H1 (cell line): Measurements from ENCODE around the gene MVP. TPM values are rescaled to one million over a fixed set of nuclear protein-coding genes. Genes with fewer than 3 reads are reported as not detected.

ENCODE experiments used
- CTCF ChIA-PET: fragments of 300-600 bp; sonication (Branson Sonifier 250); formaldehyde crosslinking; loops from one replicate; lab custom pipeline; 2021; ENCODE audit not compliant: partially characterized antibody; lab: Charles Lee
- POLR2A ChIA-PET: fragments of 300-600 bp; sonication (Branson Sonifier 250); formaldehyde crosslinking; loops from one replicate; lab custom pipeline; 2021; ENCODE audit warnings: inconsistent platforms; ENCODE audit not compliant: partially characterized antibody; lab: Charles Lee
- DNase-seq, 2 experiments: peaks; one replicate each; pipeline versions ENCODE4 v3.0.0 to v3.0.0-alpha.2; 2010 to 2022; ENCODE audit warnings: low spot score in 2 of 2, low read depth in 1 of 2, mixed read lengths in 1 of 2
- FAIRE-seq: peaks from 2 replicates; lab custom pipeline; 2011; peaks lifted over from hg19 to GRCh38; lab: Jason Lieb, UNC
- H2AFZ ChIP-seq: 2 replicates; pipeline ENCODE4 v1.8.1; 2012; ENCODE audit warnings: low read length, inconsistent platforms
- H2AK5ac ChIP-seq: 2 replicates; pipeline ENCODE4 v1.6.1; 2013; ENCODE audit warnings: low read depth, low read length
- H2BK120ac ChIP-seq: replicated peaks from 2 replicates; pipeline ENCODE3; 2013; ENCODE audit warnings: low read depth, low read length, inconsistent platforms
- H2BK12ac ChIP-seq: 2 replicates; pipeline ENCODE4 v1.6.1; 2013; ENCODE audit warnings: low read depth, low read length
- H2BK15ac ChIP-seq: 2 replicates; pipeline ENCODE4 v1.6.1; 2013; ENCODE audit warnings: low read length
- H2BK20ac ChIP-seq: 2 replicates; pipeline ENCODE4 v1.6.1; 2013; ENCODE audit warnings: low read length
- H2BK5ac ChIP-seq: 2 replicates; pipeline ENCODE4 v1.6.1; 2013; ENCODE audit warnings: low read depth, low read length
- H3K14ac ChIP-seq: 2 replicates; pipeline ENCODE4 v1.6.1; 2013; ENCODE audit warnings: inconsistent platforms; ENCODE audit not compliant: insufficient read length
- H3K18ac ChIP-seq: 2 replicates; pipeline ENCODE4 v1.6.1; 2013; ENCODE audit warnings: low read length; ENCODE audit errors: extremely low read depth
- H3K23ac ChIP-seq: 2 replicates; pipeline ENCODE4 v1.6.1; 2013; ENCODE audit warnings: inconsistent platforms; ENCODE audit not compliant: insufficient read length
- H3K23me2 ChIP-seq: 2 replicates; pipeline ENCODE4 v1.6.1; 2013; ENCODE audit warnings: low read depth, low read length
- H3K27ac ChIP-seq: 2 replicates; pipeline ENCODE4 v1.6.1; 2011; ENCODE audit warnings: low read depth, low read length, inconsistent platforms
- H3K27me3 ChIP-seq, 4 experiments: replicated peaks in 1 of 4; 1 replicate in 1 of 4; 2 replicates in 3 of 4; pipeline versions ENCODE4 v1.6.1 to v1.8.1; 2011 to 2013; ENCODE audit warnings: low read length in 3 of 4, mild to moderate bottlenecking in 3 of 4, inconsistent platforms in 2 of 4, mixed read lengths in 2 of 4, moderate library complexity in 1 of 4; ENCODE audit not compliant: control insufficient read depth in 3 of 4, insufficient read depth in 3 of 4; ENCODE audit errors: extremely low read depth in 1 of 4
- H3K36me3 ChIP-seq, 4 experiments: 2 replicates each; pipeline versions ENCODE4 v1.6.1 to v1.8.1; 2011 to 2013; ENCODE audit warnings: mild to moderate bottlenecking in 4 of 4, low read length in 3 of 4, moderate library complexity in 2 of 4, control low read depth in 1 of 4, inconsistent platforms in 1 of 4; ENCODE audit not compliant: insufficient read depth in 4 of 4, control insufficient read depth in 2 of 4
- H3K4ac ChIP-seq: replicated peaks from 2 replicates; pipeline ENCODE3; 2013; ENCODE audit warnings: low read length, low read depth, mixed read lengths, inconsistent platforms; ENCODE audit not compliant: insufficient read length
- H3K4me1 ChIP-seq, 4 experiments: replicated peaks in 1 of 4; 1 replicate in 1 of 4; 2 replicates in 3 of 4; pipeline versions ENCODE4 v1.6.1 to v1.8.1; 2011 to 2013; ENCODE audit warnings: low read length in 3 of 4, inconsistent platforms in 2 of 4, mixed read lengths in 1 of 4; ENCODE audit not compliant: insufficient read depth in 4 of 4, control insufficient read depth in 3 of 4
- H3K4me2 ChIP-seq, 2 experiments: 2 replicates each; pipeline versions ENCODE4 v1.6.1 to v1.8.1; 2011 to 2013; ENCODE audit warnings: low read depth in 2 of 2, low read length in 2 of 2, control low read depth in 1 of 2, inconsistent platforms in 1 of 2, mild to moderate bottlenecking in 1 of 2; ENCODE audit not compliant: insufficient read depth in 1 of 2
- H3K4me3 ChIP-seq, 4 experiments: fragments of 200-600, 300-600 bp in 1 of 4; sonication (generic), shearing (Covaris generic), sonication (Bioruptor Twin) in 1 of 4; 2 replicates each; pipeline versions ENCODE4 v1.5.1 to v1.8.1; 2011 to 2016; ENCODE audit warnings: low read length in 4 of 4, low read depth in 3 of 4, control low read depth in 2 of 4, inconsistent platforms in 2 of 4, mild to moderate bottlenecking in 2 of 4, mixed read lengths in 1 of 4, moderate library complexity in 1 of 4; ENCODE audit not compliant: insufficient read depth in 2 of 4; ENCODE audit errors: extremely low read depth in 1 of 4
- H3K56ac ChIP-seq: replicated peaks from 2 replicates; pipeline ENCODE3; 2013; ENCODE audit warnings: low read depth, mild to moderate bottlenecking, mixed read lengths, low read length, inconsistent platforms; ENCODE audit not compliant: insufficient read length
- H3K79me1 ChIP-seq: 2 replicates; pipeline ENCODE4 v1.6.1; 2013; ENCODE audit warnings: low read depth, low read length, control low read depth
- H3K79me2 ChIP-seq, 2 experiments: 2 replicates each; pipeline versions ENCODE4 v1.6.1 to v1.8.1; 2012 to 2013; ENCODE audit warnings: low read length in 2 of 2, mild to moderate bottlenecking in 2 of 2, inconsistent platforms in 1 of 2; ENCODE audit not compliant: insufficient read depth in 2 of 2, control insufficient read depth in 1 of 2
- H3K9ac ChIP-seq, 4 experiments: replicated peaks in 1 of 4; 1 replicate in 1 of 4; 2 replicates in 3 of 4; pipeline versions ENCODE4 v1.6.1 to v1.8.1; 2011 to 2013; ENCODE audit warnings: low read depth in 3 of 4, low read length in 3 of 4, control low read depth in 2 of 4, mild to moderate bottlenecking in 2 of 4, moderate library complexity in 2 of 4, inconsistent platforms in 1 of 4; ENCODE audit errors: extremely low read depth in 1 of 4
- H3K9me3 ChIP-seq, 2 experiments: 2 replicates each; pipeline versions ENCODE4 v1.6.1 to v1.8.1; 2012 to 2013; ENCODE audit warnings: mild to moderate bottlenecking in 2 of 2, moderate library complexity in 2 of 2, control low read depth in 1 of 2, inconsistent platforms in 1 of 2, low read depth in 1 of 2, low read length in 1 of 2, mixed read lengths in 1 of 2; ENCODE audit not compliant: insufficient read depth in 2 of 2
- H4K20me1 ChIP-seq, 2 experiments: replicated peaks in 1 of 2; 2 replicates each; pipeline versions ENCODE3 to v1.8.1; 2011 to 2013; ENCODE audit warnings: inconsistent platforms in 2 of 2, low read length in 2 of 2, mild to moderate bottlenecking in 1 of 2; ENCODE audit not compliant: insufficient read depth in 2 of 2, control insufficient read depth in 1 of 2
- H4K5ac ChIP-seq: 2 replicates; pipeline ENCODE4 v1.6.1; 2013; ENCODE audit warnings: low read length, low read depth, mixed read lengths, inconsistent platforms; ENCODE audit not compliant: insufficient read length
- H4K8ac ChIP-seq: 2 replicates; pipeline ENCODE4 v1.8.0; 2013; ENCODE audit warnings: mild to moderate bottlenecking, moderate library complexity, low read length, inconsistent platforms; ENCODE audit not compliant: insufficient read depth; ENCODE audit errors: extremely low read depth
- H4K91ac ChIP-seq: replicated peaks from 2 replicates; pipeline ENCODE3; 2013; ENCODE audit warnings: low read length, mixed read lengths, inconsistent platforms; ENCODE audit not compliant: insufficient read length
- BACH1 ChIP-seq: IDR thresholded peaks from 2 replicates; pipeline ENCODE4 v1.6.1; 2012; ENCODE audit warnings: low read length, improper control_type of control experiment
- CHD2 ChIP-seq: IDR thresholded peaks from 2 replicates; pipeline ENCODE4 v1.6.1; 2012; ENCODE audit warnings: low read length, improper control_type of control experiment
- JUN ChIP-seq: IDR thresholded peaks from 2 replicates; pipeline ENCODE4 v1.6.1; 2011; ENCODE audit warnings: low read depth, mild to moderate bottlenecking, improper control_type of control experiment, low read length
- JUND ChIP-seq: IDR thresholded peaks from 2 replicates; pipeline ENCODE4 v1.6.1; 2011; ENCODE audit warnings: mild to moderate bottlenecking, improper control_type of control experiment, low read length
- KDM1A ChIP-seq: fragments of 200-600, 300-600 bp; sonication (generic); IDR thresholded peaks from 2 replicates; pipeline ENCODE4 v1.7.1; 2016; ENCODE audit warnings: mild to moderate bottlenecking, low read length, borderline replicate concordance
- RFX5 ChIP-seq: IDR thresholded peaks from 2 replicates; pipeline ENCODE4 v1.6.1; 2011; ENCODE audit warnings: low read depth, low read length, improper control_type of control experiment, borderline replicate concordance
- SIRT6 ChIP-seq: IDR thresholded peaks from one replicate; pipeline ENCODE4 v1.7.1; 2012; ENCODE audit warnings: low read length, inconsistent platforms
- WGBS, 2 experiments: shearing (Covaris generic) in 1 of 2; methylation state at CpG; one replicate each; pipeline versions ENCODE4 v1.1.6 to v1.1.7; 2013 to 2015; ENCODE audit warnings: low lambda C conversion rate in 2 of 2, mixed read lengths in 2 of 2, inconsistent platforms in 1 of 2, low coverage in 1 of 2, missing lambda C conversion rate in 1 of 2; ENCODE audit not compliant: insufficient replicate concordance in 2 of 2, insufficient coverage in 1 of 2, insufficient read length in 1 of 2; ENCODE audit errors: extremely low coverage in 1 of 2, missing lambda C conversion rate in 1 of 2; 5-methylcytosine and 5-hydroxymethylcytosine counted together
- polyA plus RNA-seq, 7 experiments: library from polyadenylated mRNA; depleted of rRNA in 3 of 7; stranded (reverse) in 5 of 7; unstranded in 2 of 7; fragments of >200 nt in 5 of 7; fragments of 200-250 nt in 2 of 7; gene quantifications; 1 replicate in 5 of 7; 2 replicates in 1 of 7; 4 replicates in 1 of 7; pipeline versions ENCODE4 v1.2.1 to v1.2.3, GENCODE V29; 2011 to 2013; ENCODE audit warnings: missing spikeins in 2 of 7, mixed read lengths in 2 of 7
- total RNA-seq: library from RNA; stranded (reverse); fragmentation: NEBNext Ultra II Directional; extraction: Animal tissue kit (Norgen Biotek cat#: 25700); gene quantifications from 2 replicates; pipeline ENCODE4 v1.2.1, GENCODE V29; 2021

MVP gene
- total and polyA plus RNA-seq, 2 of the 8 experiments (the other 6 are each of a cell fraction or from before 2014, with no cell fraction given), result 1.9 TPM

DNA sequence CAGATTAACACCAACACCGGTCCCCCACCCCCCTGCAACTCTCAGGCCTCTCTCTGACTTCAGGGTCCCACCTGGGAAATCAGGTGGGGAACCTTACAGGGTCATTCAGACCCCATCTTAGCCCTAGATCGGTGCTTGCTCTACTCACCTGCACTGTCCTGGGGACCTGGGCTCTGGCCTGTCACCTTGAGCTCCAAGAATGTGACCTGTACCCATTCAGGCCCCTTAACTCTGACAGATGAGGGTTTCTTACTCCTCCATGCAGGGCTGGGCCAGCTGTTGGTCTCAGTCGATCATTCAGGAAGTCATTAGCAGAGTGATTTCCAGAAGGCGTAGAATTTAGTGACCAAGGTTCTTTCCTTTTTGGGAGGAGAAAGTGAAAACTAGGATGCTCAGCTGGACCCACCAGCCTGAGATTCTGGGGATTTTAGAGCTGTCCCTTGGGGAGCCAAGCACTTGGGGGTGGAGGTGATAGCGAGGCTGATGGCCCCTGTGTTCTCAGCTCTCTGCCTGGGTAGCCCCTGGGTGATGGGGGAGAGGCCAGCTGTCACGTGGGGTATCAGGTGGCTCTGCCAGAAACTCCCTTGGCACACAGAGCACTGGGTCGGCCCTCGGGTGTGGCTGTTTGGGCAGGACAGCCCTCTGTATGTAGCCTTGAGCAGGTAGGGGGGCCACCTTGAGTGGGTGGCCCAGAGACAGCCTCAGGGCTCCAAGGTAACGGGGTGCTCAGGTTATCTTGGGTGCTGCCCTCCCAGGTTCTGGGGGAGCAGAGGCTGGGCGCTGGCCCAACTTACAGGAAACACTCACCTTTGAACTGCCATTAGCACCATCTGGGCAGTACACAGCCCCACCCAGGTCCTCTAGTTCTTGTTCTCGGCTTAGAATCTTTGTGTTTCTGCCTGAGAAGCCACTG, 724 bp downstream of the MVP start:
- Histone ChIP-seq H3K4me2 (no peak overlapping the region), H4K8ac (no peak overlapping the region), H3K36me3 (peaks cover 12 to 23% (median 18%) of the 10 kb centered on the region in 4 experiments), H3K4ac (no peak overlapping the region), H2AFZ (no peak overlapping the region), H3K23me2 (peaks cover 4% of the 10 kb centered on the region), H2BK15ac (no peak overlapping the region), H2BK20ac (no peak overlapping the region), H3K79me2 (peaks cover 0 to 18% of the 10 kb centered on the region in 2 experiments; a peak in 1 of 4 replicates), H3K23ac (no peak overlapping the region), H3K27ac (no peak overlapping the region), H3K4me1 (peaks cover 0 to 9% (median 5%) of the 10 kb centered on the region in 4 experiments; a peak in 5 of 7 replicates), H3K9ac (no peak overlapping the region; a peak in 1 of 7 replicates), H2BK5ac (no peak overlapping the region), H4K20me1 (peaks cover 2 to 4% of the 10 kb centered on the region in 2 experiments), H3K4me3 (no peak overlapping the region; a peak in 1 of 8 replicates), H3K14ac (no peak overlapping the region), H2BK12ac (no peak overlapping the region), H3K27me3 (no peaks in the 10 kb centered on the region), H3K9me3 (no peaks in the 10 kb centered on the region), H4K5ac (no peak overlapping the region), H3K79me1 (peaks cover 5% of the 10 kb centered on the region; the same call in 1 of the 2 replicates), H4K91ac (no peak overlapping the region), H2AK5ac (no peak overlapping the region), H2BK120ac (no peak overlapping the region), H3K18ac (no peak overlapping the region), H3K56ac (no peak overlapping the region)
- DNase-seq, result no peak
- ChIA-PET POLR2A (interaction anchor here (0.6 to 16.6 kb wide), 11 partner anchors 9 to 211 kb away, joined by 3 to 167 read pairs (median 5); no protein-coding TSS in a partner anchor), CTCF (interaction anchor here (1.0 to 17.5 kb wide), 9 partner anchors 9 to 234 kb away, joined by 3 to 212 read pairs (median 5); partner anchors contain the start of gene MAZ)
- no peak for FAIRE-seq
- 85% methylated on average over 10 of the region's 11 CpGs; no CpG with 5 or more reads in 1 of the 2 experiments for WGBS, 2 experiments
- no peak for TF ChIP-seq JUND
- TF ChIP-seq KDM1A, result no peak
- no peak for TF ChIP-seq SIRT6
- TF ChIP-seq RFX5, result no peak
- no peak for TF ChIP-seq CHD2
- no peak for TF ChIP-seq BACH1
- TF ChIP-seq JUN, result no peak
